NB4 (cell line): ENCODE measurements around the gene MPPED1.

Source experiments
- POLR2A ChIP-seq: IDR thresholded peaks from 2 replicates; pipeline ENCODE4 v1.6.1; 2011; ENCODE audit warnings: mild to moderate bottlenecking; ENCODE audit not compliant: insufficient read length; ENCODE audit errors: extremely low read depth
- TF ChIP-seq, protein P1 (sequence below): IDR thresholded peaks from one replicate; pipeline ENCODE4 v1.5.1; 2012; ENCODE audit warnings: low read depth, low read length
- TF ChIP-seq, protein P2 (sequence below): IDR thresholded peaks from 2 replicates; pipeline ENCODE4 v1.6.1; 2011; ENCODE audit warnings: low read depth, low read length

DNA sequence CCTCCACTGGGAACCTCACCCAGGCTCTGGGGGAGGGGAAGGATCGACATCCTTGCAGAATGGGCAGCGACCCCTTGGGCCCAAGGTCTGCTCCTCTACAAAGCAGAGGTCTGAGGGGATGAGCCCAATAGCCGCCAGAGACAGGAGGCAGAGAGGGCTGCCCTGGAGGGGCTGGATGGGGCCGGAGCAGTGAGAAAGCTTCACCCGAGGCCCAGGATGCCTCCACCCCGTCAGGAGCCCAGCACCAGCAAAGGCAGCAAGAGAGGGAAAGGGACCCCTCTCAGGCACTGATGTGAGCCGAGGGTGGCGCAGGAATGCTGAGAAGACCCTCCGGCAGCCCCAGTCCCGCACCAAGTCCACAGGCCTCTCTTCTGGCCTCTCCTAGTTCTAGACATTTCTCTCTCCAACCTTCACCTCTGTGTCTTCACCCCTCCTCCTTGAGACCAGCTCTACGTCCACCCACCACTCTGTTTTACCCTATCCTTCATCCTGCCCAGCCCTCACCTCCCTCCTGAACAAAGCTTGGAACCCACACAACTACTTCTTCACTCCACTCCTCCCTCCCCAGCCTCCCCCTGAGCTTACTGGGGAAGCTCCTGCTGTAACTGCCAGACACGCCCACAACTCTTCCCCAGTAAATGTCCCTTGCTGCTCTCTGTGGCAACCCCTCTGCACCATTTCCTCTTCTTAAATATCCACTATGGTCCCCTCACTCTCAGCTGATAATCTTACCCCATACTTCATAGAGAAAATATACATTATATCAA is 131.9 kb downstream of the MPPED1 start:
- TF ChIP-seq, protein P1, sequence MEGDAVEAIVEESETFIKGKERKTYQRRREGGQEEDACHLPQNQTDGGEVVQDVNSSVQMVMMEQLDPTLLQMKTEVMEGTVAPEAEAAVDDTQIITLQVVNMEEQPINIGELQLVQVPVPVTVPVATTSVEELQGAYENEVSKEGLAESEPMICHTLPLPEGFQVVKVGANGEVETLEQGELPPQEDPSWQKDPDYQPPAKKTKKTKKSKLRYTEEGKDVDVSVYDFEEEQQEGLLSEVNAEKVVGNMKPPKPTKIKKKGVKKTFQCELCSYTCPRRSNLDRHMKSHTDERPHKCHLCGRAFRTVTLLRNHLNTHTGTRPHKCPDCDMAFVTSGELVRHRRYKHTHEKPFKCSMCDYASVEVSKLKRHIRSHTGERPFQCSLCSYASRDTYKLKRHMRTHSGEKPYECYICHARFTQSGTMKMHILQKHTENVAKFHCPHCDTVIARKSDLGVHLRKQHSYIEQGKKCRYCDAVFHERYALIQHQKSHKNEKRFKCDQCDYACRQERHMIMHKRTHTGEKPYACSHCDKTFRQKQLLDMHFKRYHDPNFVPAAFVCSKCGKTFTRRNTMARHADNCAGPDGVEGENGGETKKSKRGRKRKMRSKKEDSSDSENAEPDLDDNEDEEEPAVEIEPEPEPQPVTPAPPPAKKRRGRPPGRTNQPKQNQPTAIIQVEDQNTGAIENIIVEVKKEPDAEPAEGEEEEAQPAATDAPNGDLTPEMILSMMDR, result no peak
- TF ChIP-seq POLR2A, result no peak
- TF ChIP-seq, protein P2, sequence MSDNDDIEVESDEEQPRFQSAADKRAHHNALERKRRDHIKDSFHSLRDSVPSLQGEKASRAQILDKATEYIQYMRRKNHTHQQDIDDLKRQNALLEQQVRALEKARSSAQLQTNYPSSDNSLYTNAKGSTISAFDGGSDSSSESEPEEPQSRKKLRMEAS, result no peak
